ENCODE measurements around the gene SSC4D.
"Not testable (repeated sequence)": the region's sequence is repeated elsewhere in the genome, so short reads cannot be mapped to it uniquely, and the experiment has no call there.

The SSC4D gene

GRCh38 chr7:76381814-76382213 is 27.7 kb downstream of the SSC4D start:
- DNase-seq, result no peak

- DNase-seq, result no peak
Observed at GRCh38 chr7:76380623-76380966, 28.9 kb downstream of the SSC4D start.

- no peak for DNase-seq
Observed at GRCh38 chr7:76377186-76377918, 32.1 kb downstream of the SSC4D start.

GRCh38 chr7:76375251-76375650 is 34.2 kb downstream of the SSC4D start:
- no peak for DNase-seq

GRCh38 chr7:76372984-76373833 is 36.3 kb downstream of the SSC4D start:
- no peak for DNase-seq

GRCh38 chr7:76371396-76371795 is 38.1 kb downstream of the SSC4D start:
- DNase-seq, result no peak

- DNase-seq, result no peak
Observed at GRCh38 chr7:76369018-76369417, 40.5 kb downstream of the SSC4D start.

GRCh38 chr7:76368190-76368589 is 41.3 kb downstream of the SSC4D start:
- DNase-seq, result no peak

GRCh38 chr7:76364198-76364584 is 45.3 kb downstream of the SSC4D start:
- peak; percentile 40 for DNase-seq

GRCh38 chr7:76363754-76364153 is 45.7 kb downstream of the SSC4D start:
- DNase-seq, result not testable (repeated sequence)

GRCh38 chr7:76359978-76360638 is 49.4 kb downstream of the SSC4D start:
- DNase-seq, result no peak

- DNase-seq, result peak; percentile 99
Observed at GRCh38 chr7:76359111-76359977, 50.2 kb downstream of the SSC4D start.

GRCh38 chr7:76358481-76359110 is 50.9 kb downstream of the SSC4D start, which contains the start of gene YWHAG:
Gene YWHAG, minus strand, starts transcription at chr7:76358991. Its CDS starts 183 bp downstream, at chr7:76358808.
- DNase-seq, result peak; percentile 96

- DNase-seq, result peak; percentile 84
Observed at GRCh38 chr7:76358011-76358480, 51.5 kb downstream of the SSC4D start.

GRCh38 chr7:76357475-76358010 is 52.0 kb downstream of the SSC4D start:
- DNase-seq, result no peak

GRCh38 chr7:76356823-76357222 is 52.7 kb downstream of the SSC4D start:
- DNase-seq, result no peak

GRCh38 chr7:76356115-76356514 is 53.4 kb downstream of the SSC4D start:
- no peak for DNase-seq

- no peak for DNase-seq
Observed at GRCh38 chr7:76354981-76355730, 54.3 kb downstream of the SSC4D start.

- DNase-seq, result no peak
Observed at GRCh38 chr7:76354516-76354915, 55.0 kb downstream of the SSC4D start.

GRCh38 chr7:76353744-76354143 is 55.8 kb downstream of the SSC4D start:
- DNase-seq, result no peak

- DNase-seq, result no peak
Observed at GRCh38 chr7:76352193-76352592, 57.3 kb downstream of the SSC4D start.

Measured in femur (tissue), 1 donor.